Smooth muscle cell (in vitro differentiated cells): ENCODE measurements around the gene NRXN3. TPM values are rescaled to one million over a fixed set of nuclear protein-coding genes. Genes with fewer than 3 reads are reported as not detected.

Source experiments
- DNase-seq: peaks from one replicate; lab custom pipeline; 2025; ENCODE audit not compliant: unreplicated experiment; lab: John Stamatoyannopoulos, UW
- H2AFZ ChIP-seq: fragments of 200-600 bp; sonication (generic); 2 replicates; pipeline ENCODE4 v1.6.0; 2016; ENCODE audit warnings: antibody characterized with exemption, low read depth, mild to moderate bottlenecking
- H3F3A ChIP-seq: fragments of 200-600 bp; sonication (generic); 2 replicates; pipeline ENCODE4 v1.6.0; 2017; ENCODE audit warnings: antibody characterized with exemption, low read depth
- H3K27ac ChIP-seq: fragments of 200-600 bp; sonication (generic); 2 replicates; pipeline ENCODE4 v1.5.1; 2016; ENCODE audit warnings: low read depth, mild to moderate bottlenecking
- H3K27me3 ChIP-seq: fragments of 200-600 bp; sonication (generic); 2 replicates; pipeline ENCODE4 v1.6.1; 2016; ENCODE audit warnings: low read depth, mild to moderate bottlenecking
- H3K36me3 ChIP-seq: fragments of 200-600 bp; sonication (generic); 2 replicates; pipeline ENCODE4 v1.5.1; 2016; ENCODE audit warnings: low read depth
- H3K4me1 ChIP-seq: fragments of 200-600 bp; sonication (generic); 2 replicates; pipeline ENCODE4 v1.5.1; 2016; ENCODE audit warnings: low read depth
- H3K4me2 ChIP-seq: fragments of 200-600 bp; sonication (generic); 2 replicates; pipeline ENCODE4 v1.6.0; 2016; ENCODE audit warnings: mild to moderate bottlenecking
- H3K4me3 ChIP-seq: fragments of 200-600 bp; sonication (generic); 2 replicates; pipeline ENCODE4 v1.5.1; 2016; ENCODE audit warnings: mild to moderate bottlenecking
- H3K79me2 ChIP-seq: fragments of 200-600 bp; sonication (generic); 2 replicates; pipeline ENCODE4 v1.6.0; 2016; ENCODE audit warnings: low read depth, mild to moderate bottlenecking
- H3K9ac ChIP-seq: fragments of 200-600 bp; sonication (generic); 2 replicates; pipeline ENCODE4 v1.6.0; 2016; ENCODE audit warnings: low read depth
- H3K9me3 ChIP-seq: fragments of 200-600 bp; sonication (generic); replicated peaks from 2 replicates; pipeline ENCODE4 v1.5.1; 2016; ENCODE audit warnings: low read depth
- H4K20me1 ChIP-seq: fragments of 200-600 bp; sonication (generic); 2 replicates; pipeline ENCODE4 v1.6.0; 2016; ENCODE audit warnings: low read depth
- WGBS: methylation state at CpG from one replicate; pipeline ENCODE4 v1.1.7; 2016; ENCODE audit warnings: low lambda C conversion rate; 5-methylcytosine and 5-hydroxymethylcytosine counted together
- polyA plus RNA-seq: library from polyadenylated mRNA; unstranded; fragments of >200 nt; fragmentation: Nextera tagmentation; extraction: Ambion mirVana; gene quantifications from 2 replicates; pipeline ENCODE4 v1.2.1, GENCODE V29; 2016
- total RNA-seq: library from RNA; depleted of rRNA; stranded (reverse); fragments of >200 nt; gene quantifications from 2 replicates; pipeline ENCODE4 v1.2.3, GENCODE V29; 2014
- TF ChIP-seq, protein P1 (sequence below): fragments of 200-600 bp; sonication (generic); IDR thresholded peaks from 2 replicates; pipeline ENCODE4 v1.5.1; 2017; ENCODE audit warnings: borderline replicate concordance, mild to moderate bottlenecking, antibody characterized with exemption; ENCODE audit not compliant: insufficient read depth, poor library complexity, severe bottlenecking

Gene NRXN3
- total and polyA plus RNA-seq, 2 experiments from 2014 or later = 1.2 to 7.0 TPM

DNA sequence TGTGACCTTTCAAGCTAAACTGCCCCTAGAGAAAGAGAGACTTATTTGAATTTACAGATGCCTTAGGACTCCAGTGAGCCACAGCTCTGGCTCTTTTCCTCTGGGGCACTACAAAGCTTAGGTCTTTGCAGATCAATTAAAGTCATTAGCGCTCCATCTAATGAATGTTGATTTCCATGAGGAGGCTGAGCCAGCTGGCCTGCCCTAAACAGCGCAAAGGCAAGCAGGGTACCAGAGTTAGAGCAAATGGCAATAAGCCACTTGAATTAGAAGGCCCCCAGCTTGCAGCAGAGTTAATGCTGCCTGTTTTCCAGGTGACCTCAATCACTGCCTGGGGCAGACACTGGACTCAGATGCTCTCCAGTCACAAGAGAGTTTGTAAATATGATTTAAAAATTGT is 1345.8 kb downstream of the NRXN3 start:
- H3K79me2 ChIP-seq = no peaks in the 10 kb centered on the region
- no peaks in the 10 kb centered on the region for H4K20me1 ChIP-seq
- DNase-seq = no peak
- peaks cover 34% of the 10 kb centered on the region for H3K4me1 ChIP-seq
- no peak overlapping the region for H3K4me2 ChIP-seq
- TF ChIP-seq, protein P1, sequence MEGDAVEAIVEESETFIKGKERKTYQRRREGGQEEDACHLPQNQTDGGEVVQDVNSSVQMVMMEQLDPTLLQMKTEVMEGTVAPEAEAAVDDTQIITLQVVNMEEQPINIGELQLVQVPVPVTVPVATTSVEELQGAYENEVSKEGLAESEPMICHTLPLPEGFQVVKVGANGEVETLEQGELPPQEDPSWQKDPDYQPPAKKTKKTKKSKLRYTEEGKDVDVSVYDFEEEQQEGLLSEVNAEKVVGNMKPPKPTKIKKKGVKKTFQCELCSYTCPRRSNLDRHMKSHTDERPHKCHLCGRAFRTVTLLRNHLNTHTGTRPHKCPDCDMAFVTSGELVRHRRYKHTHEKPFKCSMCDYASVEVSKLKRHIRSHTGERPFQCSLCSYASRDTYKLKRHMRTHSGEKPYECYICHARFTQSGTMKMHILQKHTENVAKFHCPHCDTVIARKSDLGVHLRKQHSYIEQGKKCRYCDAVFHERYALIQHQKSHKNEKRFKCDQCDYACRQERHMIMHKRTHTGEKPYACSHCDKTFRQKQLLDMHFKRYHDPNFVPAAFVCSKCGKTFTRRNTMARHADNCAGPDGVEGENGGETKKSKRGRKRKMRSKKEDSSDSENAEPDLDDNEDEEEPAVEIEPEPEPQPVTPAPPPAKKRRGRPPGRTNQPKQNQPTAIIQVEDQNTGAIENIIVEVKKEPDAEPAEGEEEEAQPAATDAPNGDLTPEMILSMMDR = no peak
- H3K27ac ChIP-seq = no peak overlapping the region
- WGBS = 39% methylated on average over 2 of the region's 2 CpGs
- H3K36me3 ChIP-seq = no peaks in the 10 kb centered on the region
- no peaks in the 10 kb centered on the region for H3K27me3 ChIP-seq
- no peaks in the 10 kb centered on the region for H3F3A ChIP-seq
- H3K9me3 ChIP-seq = no peaks in the 10 kb centered on the region
- H3K9ac ChIP-seq = no peak overlapping the region
- no peak overlapping the region for H2AFZ ChIP-seq
- H3K4me3 ChIP-seq = no peak overlapping the region

DNA sequence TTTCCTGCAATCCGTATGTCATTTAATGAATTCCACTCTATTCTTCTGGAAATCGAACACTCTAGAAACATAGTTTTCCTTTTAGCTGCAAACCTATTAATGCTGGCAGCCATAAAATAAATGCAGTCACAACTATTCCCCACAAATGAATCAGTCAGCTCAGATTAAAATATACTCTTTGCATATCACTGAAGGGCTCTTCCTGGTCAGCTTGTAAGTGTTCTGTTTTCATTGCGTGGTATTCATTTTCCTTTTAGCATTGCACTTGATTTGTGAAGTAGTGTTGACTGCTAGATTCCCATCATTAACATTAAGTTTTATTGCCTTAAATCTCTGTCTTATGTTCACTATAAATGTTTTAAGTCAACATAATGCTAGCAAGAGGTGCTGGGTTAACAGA is 1355.2 kb downstream of the NRXN3 start:
- peaks cover under 1% of the 10 kb centered on the region for H3K4me1 ChIP-seq
- H3K9ac ChIP-seq = no peak overlapping the region
- TF ChIP-seq, protein P1 = no peak
- H3K4me3 ChIP-seq = no peak overlapping the region
- H3K27ac ChIP-seq = no peak overlapping the region
- H3K79me2 ChIP-seq = no peaks in the 10 kb centered on the region
- DNase-seq = no peak
- H3K27me3 ChIP-seq = no peaks in the 10 kb centered on the region
- 89% methylated on average over 3 of the region's 3 CpGs for WGBS
- no peak overlapping the region for H3K4me2 ChIP-seq
- H2AFZ ChIP-seq = no peak overlapping the region
- H4K20me1 ChIP-seq = no peaks in the 10 kb centered on the region
- no peaks in the 10 kb centered on the region for H3K9me3 ChIP-seq
- H3F3A ChIP-seq = no peaks in the 10 kb centered on the region
- no peaks in the 10 kb centered on the region for H3K36me3 ChIP-seq

DNA sequence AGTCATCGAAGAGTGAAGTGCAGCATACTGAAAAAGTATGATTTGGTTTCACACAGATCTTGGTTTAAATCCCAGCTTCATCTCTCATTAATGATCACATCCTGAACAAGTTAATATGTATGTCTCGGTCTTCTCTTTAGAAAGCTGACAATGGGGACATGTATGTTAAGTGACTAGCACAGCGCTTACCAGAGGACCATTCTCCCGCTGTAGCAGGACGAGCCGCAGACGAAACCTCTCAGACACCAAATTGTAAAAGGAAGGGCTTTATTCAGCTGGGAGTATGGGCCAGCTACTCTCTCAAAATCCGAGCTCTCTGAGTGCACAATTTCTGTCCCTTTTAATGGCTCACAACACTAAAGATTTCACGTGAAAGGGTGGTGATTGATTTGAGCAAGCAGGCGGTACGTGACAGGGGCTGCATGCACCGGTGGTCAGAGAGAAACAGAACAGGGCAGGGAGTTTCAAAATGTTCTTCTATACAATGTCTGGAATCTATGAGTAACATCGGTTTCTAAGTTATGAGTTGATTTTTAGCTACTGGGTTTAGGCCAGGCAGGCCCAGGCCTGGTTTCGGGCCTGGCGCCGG is 1358.7 kb downstream of the NRXN3 start:
- H3K27me3 ChIP-seq = no peaks in the 10 kb centered on the region
- H2AFZ ChIP-seq = no peak overlapping the region
- H3K4me3 ChIP-seq = no peak overlapping the region
- no peaks in the 10 kb centered on the region for H3K36me3 ChIP-seq
- 81% methylated on average over 16 of the region's 16 CpGs for WGBS
- no peak overlapping the region for H3K27ac ChIP-seq
- TF ChIP-seq, protein P1 = no peak
- no peak for DNase-seq
- H3K4me1 ChIP-seq = peaks cover 9% of the 10 kb centered on the region
- no peaks in the 10 kb centered on the region for H3K79me2 ChIP-seq
- H3K9me3 ChIP-seq = no peaks in the 10 kb centered on the region
- H4K20me1 ChIP-seq = no peaks in the 10 kb centered on the region
- no peaks in the 10 kb centered on the region for H3F3A ChIP-seq
- H3K4me2 ChIP-seq = no peak overlapping the region
- H3K9ac ChIP-seq = no peak overlapping the region

DNA sequence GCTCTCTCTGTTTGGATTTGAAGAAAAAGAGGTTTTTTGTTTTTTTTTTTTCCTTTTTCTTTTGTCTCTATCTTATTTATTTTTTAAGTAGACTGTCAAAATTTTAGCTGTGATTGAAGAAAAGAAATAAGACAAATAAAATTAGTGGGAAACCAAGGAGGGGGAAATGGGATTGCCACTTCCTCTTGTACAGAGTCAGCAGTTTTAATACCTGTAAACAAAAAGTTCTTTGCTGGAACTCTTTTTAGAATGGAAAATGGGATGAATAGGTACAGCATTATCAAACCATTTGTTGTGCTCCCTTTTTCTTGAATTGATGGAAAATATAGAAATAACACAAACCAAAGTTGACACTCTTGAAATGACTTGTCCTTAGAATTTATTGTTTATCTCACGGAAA is 1360.4 kb downstream of the NRXN3 start:
- Histone ChIP-seq H3K36me3 (no peaks in the 10 kb centered on the region), H3K9ac (no peak overlapping the region), H3K79me2 (no peaks in the 10 kb centered on the region), H3K27me3 (no peaks in the 10 kb centered on the region), H3F3A (no peaks in the 10 kb centered on the region), H3K4me2 (no peak overlapping the region), H3K27ac (no peak overlapping the region), H4K20me1 (no peaks in the 10 kb centered on the region), H2AFZ (no peak overlapping the region), H3K4me1 (peaks cover 9% of the 10 kb centered on the region), H3K4me3 (no peak overlapping the region), H3K9me3 (no peaks in the 10 kb centered on the region)
- 92% methylated on average over 1 of the region's 1 CpG for WGBS
- no peak for DNase-seq
- TF ChIP-seq, protein P1 = no peak
